ENCODE measurements around the gene MGLL.

The MGLL gene

DNA sequence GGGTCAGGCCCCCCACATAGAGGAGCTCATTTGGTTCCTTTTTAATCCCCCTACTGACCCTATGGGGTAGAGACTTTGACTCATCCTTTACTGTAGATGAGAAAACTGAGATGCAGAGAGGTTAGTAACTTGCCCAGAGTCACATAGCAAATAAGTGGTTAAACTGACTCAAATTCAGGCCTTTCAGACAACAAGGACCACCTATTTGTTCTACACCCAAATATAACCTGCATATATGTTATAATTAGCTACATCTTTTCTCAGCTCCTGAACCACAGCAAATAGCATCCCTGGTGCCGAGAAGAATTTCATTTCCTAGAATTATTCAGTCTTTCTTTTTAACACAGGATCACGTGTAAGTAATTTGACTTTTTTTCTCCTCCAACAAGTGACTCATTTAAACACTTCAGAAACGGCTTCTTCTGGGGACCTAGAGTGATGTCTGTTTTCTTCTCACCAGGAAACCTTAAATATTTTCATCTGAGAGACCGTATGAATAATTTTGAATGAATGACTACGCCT lies 57.4 kb downstream of the MGLL start:
- Histone ChIP-seq H3K27ac (replicated peaks) (no peak overlapping the region), H3K27me3 (ENCODE audit: insufficient read depth, poor library complexity, severe bottlenecking) (no peaks in the 10 kb centered on the region), H3K4me3 (replicated peaks; ENCODE audit: insufficient read depth, low read length) (no peak overlapping the region)
- DNase-seq (ENCODE audit: low read depth in 1 of 2, low spot score in 1 of 2) = no peak
- no peak for TF ChIP-seq SPI1 (IDR thresholded peaks at IDR 0.05; ENCODE audit: borderline replicate concordance, low read depth)
- TF ChIP-seq, protein P1, sequence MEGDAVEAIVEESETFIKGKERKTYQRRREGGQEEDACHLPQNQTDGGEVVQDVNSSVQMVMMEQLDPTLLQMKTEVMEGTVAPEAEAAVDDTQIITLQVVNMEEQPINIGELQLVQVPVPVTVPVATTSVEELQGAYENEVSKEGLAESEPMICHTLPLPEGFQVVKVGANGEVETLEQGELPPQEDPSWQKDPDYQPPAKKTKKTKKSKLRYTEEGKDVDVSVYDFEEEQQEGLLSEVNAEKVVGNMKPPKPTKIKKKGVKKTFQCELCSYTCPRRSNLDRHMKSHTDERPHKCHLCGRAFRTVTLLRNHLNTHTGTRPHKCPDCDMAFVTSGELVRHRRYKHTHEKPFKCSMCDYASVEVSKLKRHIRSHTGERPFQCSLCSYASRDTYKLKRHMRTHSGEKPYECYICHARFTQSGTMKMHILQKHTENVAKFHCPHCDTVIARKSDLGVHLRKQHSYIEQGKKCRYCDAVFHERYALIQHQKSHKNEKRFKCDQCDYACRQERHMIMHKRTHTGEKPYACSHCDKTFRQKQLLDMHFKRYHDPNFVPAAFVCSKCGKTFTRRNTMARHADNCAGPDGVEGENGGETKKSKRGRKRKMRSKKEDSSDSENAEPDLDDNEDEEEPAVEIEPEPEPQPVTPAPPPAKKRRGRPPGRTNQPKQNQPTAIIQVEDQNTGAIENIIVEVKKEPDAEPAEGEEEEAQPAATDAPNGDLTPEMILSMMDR (IDR thresholded peaks at IDR 0.05; ENCODE audit: insufficient read depth, low read length) = no peak

DNA sequence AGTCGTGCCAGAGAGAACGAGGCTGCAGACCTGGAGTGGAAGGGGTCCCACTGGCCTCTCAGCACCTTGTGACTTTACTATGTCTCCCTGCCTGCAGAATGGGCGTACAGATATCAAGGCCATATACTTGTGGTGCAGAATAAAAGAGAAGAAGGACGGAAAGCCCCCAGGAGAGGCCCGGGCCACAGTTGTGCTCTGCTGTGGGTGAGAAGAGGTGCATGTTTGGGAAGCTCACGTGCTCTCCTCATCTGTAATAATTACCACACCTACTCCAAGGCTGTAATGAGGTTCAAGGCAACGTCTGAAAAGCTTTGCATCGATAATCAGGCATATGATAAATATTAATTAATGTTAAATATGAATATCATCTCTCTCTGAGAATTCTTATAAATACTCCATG lies 58.0 kb downstream of the MGLL start:
- no peak overlapping the region for H3K4me3 ChIP-seq (replicated peaks; ENCODE audit: insufficient read depth, low read length)
- TF ChIP-seq POLR2AphosphoS5 (IDR thresholded peaks at IDR 0.05; ENCODE audit: low read depth) (no peak), SPI1 (IDR thresholded peaks at IDR 0.05; ENCODE audit: borderline replicate concordance, low read depth) (no peak), GABPA (IDR thresholded peaks at IDR 0.05; ENCODE audit: low read depth) (no peak)
- TF ChIP-seq, protein P2, sequence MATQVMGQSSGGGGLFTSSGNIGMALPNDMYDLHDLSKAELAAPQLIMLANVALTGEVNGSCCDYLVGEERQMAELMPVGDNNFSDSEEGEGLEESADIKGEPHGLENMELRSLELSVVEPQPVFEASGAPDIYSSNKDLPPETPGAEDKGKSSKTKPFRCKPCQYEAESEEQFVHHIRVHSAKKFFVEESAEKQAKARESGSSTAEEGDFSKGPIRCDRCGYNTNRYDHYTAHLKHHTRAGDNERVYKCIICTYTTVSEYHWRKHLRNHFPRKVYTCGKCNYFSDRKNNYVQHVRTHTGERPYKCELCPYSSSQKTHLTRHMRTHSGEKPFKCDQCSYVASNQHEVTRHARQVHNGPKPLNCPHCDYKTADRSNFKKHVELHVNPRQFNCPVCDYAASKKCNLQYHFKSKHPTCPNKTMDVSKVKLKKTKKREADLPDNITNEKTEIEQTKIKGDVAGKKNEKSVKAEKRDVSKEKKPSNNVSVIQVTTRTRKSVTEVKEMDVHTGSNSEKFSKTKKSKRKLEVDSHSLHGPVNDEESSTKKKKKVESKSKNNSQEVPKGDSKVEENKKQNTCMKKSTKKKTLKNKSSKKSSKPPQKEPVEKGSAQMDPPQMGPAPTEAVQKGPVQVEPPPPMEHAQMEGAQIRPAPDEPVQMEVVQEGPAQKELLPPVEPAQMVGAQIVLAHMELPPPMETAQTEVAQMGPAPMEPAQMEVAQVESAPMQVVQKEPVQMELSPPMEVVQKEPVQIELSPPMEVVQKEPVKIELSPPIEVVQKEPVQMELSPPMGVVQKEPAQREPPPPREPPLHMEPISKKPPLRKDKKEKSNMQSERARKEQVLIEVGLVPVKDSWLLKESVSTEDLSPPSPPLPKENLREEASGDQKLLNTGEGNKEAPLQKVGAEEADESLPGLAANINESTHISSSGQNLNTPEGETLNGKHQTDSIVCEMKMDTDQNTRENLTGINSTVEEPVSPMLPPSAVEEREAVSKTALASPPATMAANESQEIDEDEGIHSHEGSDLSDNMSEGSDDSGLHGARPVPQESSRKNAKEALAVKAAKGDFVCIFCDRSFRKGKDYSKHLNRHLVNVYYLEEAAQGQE (IDR thresholded peaks at IDR 0.05; ENCODE audit: insufficient replicate concordance, low read depth) = no peak
- TF ChIP-seq, protein P1 (IDR thresholded peaks at IDR 0.05; ENCODE audit: insufficient read depth, low read length) = no peak
- H3K27me3 ChIP-seq (ENCODE audit: insufficient read depth, poor library complexity, severe bottlenecking) = no peaks in the 10 kb centered on the region
- no peak overlapping the region for H3K27ac ChIP-seq (replicated peaks)
- DNase-seq (ENCODE audit: low read depth in 1 of 2, low spot score in 1 of 2) = no peak

GRCh38 chr3:127763816-127764215 lies 58.5 kb downstream of the MGLL start:
- H3K4me3 ChIP-seq (replicated peaks; ENCODE audit: insufficient read depth, low read length) = no peak overlapping the region
- no peak overlapping the region for H3K27ac ChIP-seq (replicated peaks)
- DNase-seq (ENCODE audit: low read depth in 1 of 2, low spot score in 1 of 2) = no peak
- H3K27me3 ChIP-seq (ENCODE audit: insufficient read depth, poor library complexity, severe bottlenecking) = no peaks in the 10 kb centered on the region
- TF ChIP-seq POLR2AphosphoS5 (IDR thresholded peaks at IDR 0.05; ENCODE audit: low read depth) (no peak), GABPA (IDR thresholded peaks at IDR 0.05; ENCODE audit: low read depth) (no peak)
- TF ChIP-seq, protein P2 (IDR thresholded peaks at IDR 0.05; ENCODE audit: insufficient replicate concordance, low read depth) = no peak

- H3K4me3 ChIP-seq (replicated peaks; ENCODE audit: insufficient read depth, low read length) = no peak overlapping the region
- TF ChIP-seq, protein P2 (IDR thresholded peaks at IDR 0.05; ENCODE audit: insufficient replicate concordance, low read depth) = no peak
- TF ChIP-seq GABPA (IDR thresholded peaks at IDR 0.05; ENCODE audit: low read depth) (no peak), POLR2AphosphoS5 (IDR thresholded peaks at IDR 0.05; ENCODE audit: low read depth) (no peak), SPI1 (IDR thresholded peaks at IDR 0.05; ENCODE audit: borderline replicate concordance, low read depth) (no peak)
- TF ChIP-seq, protein P1 (IDR thresholded peaks at IDR 0.05; ENCODE audit: insufficient read depth, low read length) = no peak
- no peak overlapping the region for H3K27ac ChIP-seq (replicated peaks)
- H3K27me3 ChIP-seq (ENCODE audit: insufficient read depth, poor library complexity, severe bottlenecking) = no peaks in the 10 kb centered on the region
- no peak for DNase-seq (ENCODE audit: low read depth in 1 of 2, low spot score in 1 of 2)
Observed at GRCh38 chr3:127763337-127763736, 59.0 kb downstream of the MGLL start.

Data from HL-60 (cell line).